Chondrocyte (in vitro differentiated cells): ENCODE data around the gene GID4. TPM values are rescaled to one million over a fixed set of nuclear protein-coding genes. Genes with fewer than 3 reads are reported as not detected.

Experiments
- DNase-seq: peaks from one replicate; pipeline ENCODE4 v3.0.0; 2021; ENCODE audit warnings: mixed read lengths, low spot score
- H3K27ac Mint-ChIP-seq: one replicate; pipeline ENCODE4 v1.8.0; 2021; ENCODE audit warnings: mild to moderate bottlenecking, moderate library complexity, mixed read lengths; ENCODE audit not compliant: unreplicated experiment
- H3K27me3 Mint-ChIP-seq: 2 replicates; pipeline ENCODE4 v1.8.0; 2021; ENCODE audit warnings: low read depth, mixed read lengths
- H3K36me3 Mint-ChIP-seq: 2 replicates; pipeline ENCODE4 v1.8.0; 2021; ENCODE audit warnings: low read depth, mixed read lengths
- H3K4me1 Mint-ChIP-seq: 2 replicates; pipeline ENCODE4 v1.8.0; 2021; ENCODE audit warnings: low read depth, mild to moderate bottlenecking, mixed read lengths
- H3K4me3 Mint-ChIP-seq: one replicate; pipeline ENCODE4 v1.8.0; 2021; ENCODE audit warnings: mild to moderate bottlenecking, moderate library complexity, mixed read lengths; ENCODE audit not compliant: unreplicated experiment
- H3K9me3 Mint-ChIP-seq: 2 replicates; pipeline ENCODE4 v1.8.0; 2021; ENCODE audit warnings: low read depth, mixed read lengths
- CTCF ChIP-seq: fragments of 200-600 bp; sonication (generic); IDR thresholded peaks from 2 replicates; pipeline ENCODE4 v1.5.0; 2021; ENCODE audit warnings: antibody characterized with exemption, mild to moderate bottlenecking, moderate library complexity
- total RNA-seq: library from RNA; stranded (reverse); gene quantifications from 3 replicates; pipeline ENCODE4 v1.2.1, GENCODE V29; 2021

The GID4 gene
- total RNA-seq, 1 donor from 2014 or later: 9.7 TPM

- no peaks in the 10 kb centered on the region for H3K9me3 Mint-ChIP-seq
- peaks cover 44% of the 10 kb centered on the region for H3K4me1 Mint-ChIP-seq
- TF ChIP-seq CTCF: no peak
- peaks cover 2% of the 10 kb centered on the region for H3K36me3 Mint-ChIP-seq
- no peak overlapping the region for H3K4me3 Mint-ChIP-seq
- no peak for DNase-seq
- no peaks in the 10 kb centered on the region for H3K27me3 Mint-ChIP-seq
- no peak overlapping the region for H3K27ac Mint-ChIP-seq
Measured at GRCh38 chr17:18037486-18037885, 1.7 kb upstream of the GID4 start.

- no peaks in the 10 kb centered on the region for H3K27me3 Mint-ChIP-seq
- DNase-seq: no peak
- H3K27ac Mint-ChIP-seq: peak overlapping the region; percentile 96
- peak overlapping the region; percentile 99 for H3K4me3 Mint-ChIP-seq
- TF ChIP-seq CTCF: no peak
- peaks cover 2% of the 10 kb centered on the region for H3K36me3 Mint-ChIP-seq
- H3K9me3 Mint-ChIP-seq: no peaks in the 10 kb centered on the region
- peaks cover 47% of the 10 kb centered on the region for H3K4me1 Mint-ChIP-seq
Measured at GRCh38 chr17:18038149-18038850, 908 bp upstream of the GID4 start.

GRCh38 chr17:18039535-18040260 lies 490 bp downstream of the GID4 start:
- DNase-seq: no peak
- Mint-ChIP-seq H3K4me1 (peaks cover 47% of the 10 kb centered on the region), H3K9me3 (no peaks in the 10 kb centered on the region), H3K27me3 (no peaks in the 10 kb centered on the region), H3K27ac (peak overlapping the region; percentile 96), H3K36me3 (peaks cover 2% of the 10 kb centered on the region), H3K4me3 (peak overlapping the region; percentile 99)
- peak; percentile 17 for TF ChIP-seq CTCF

DNA sequence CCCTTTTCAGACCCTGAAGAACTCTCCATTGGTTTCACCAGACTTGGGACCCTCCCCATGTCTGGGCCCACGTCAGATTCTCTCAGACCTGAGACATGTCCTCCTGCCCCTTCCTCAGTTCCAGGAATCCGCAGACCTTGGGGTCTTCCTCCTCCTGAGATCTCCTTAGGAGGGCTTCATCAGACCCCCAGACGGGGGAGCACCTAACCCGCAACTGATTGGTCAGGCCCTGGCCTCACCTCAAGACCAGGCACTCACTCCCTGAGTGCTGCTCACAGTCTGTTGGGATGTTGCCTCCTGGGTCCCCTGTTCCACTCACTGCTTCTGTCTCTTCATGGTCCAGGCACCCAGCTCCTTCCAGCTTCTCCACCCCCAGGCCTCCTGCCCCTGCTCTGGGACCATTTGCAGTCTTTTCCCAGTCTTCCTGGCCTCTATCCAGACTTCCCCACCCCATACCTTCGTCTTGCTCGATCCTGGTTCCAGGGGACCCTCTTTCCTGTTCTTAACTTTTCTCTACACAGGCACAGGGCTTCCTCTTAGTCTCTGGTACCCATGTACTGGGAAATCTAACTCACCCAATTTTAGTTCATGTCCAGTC lies 1.2 kb downstream of the GID4 start:
- H3K4me3 Mint-ChIP-seq: peak overlapping the region; percentile 88
- peak overlapping the region; percentile 81 for H3K27ac Mint-ChIP-seq
- peaks cover 2% of the 10 kb centered on the region for H3K36me3 Mint-ChIP-seq
- no peaks in the 10 kb centered on the region for H3K27me3 Mint-ChIP-seq
- H3K4me1 Mint-ChIP-seq: peaks cover 47% of the 10 kb centered on the region
- no peak for TF ChIP-seq CTCF
- H3K9me3 Mint-ChIP-seq: no peaks in the 10 kb centered on the region
- no peak for DNase-seq

GRCh38 chr17:18041776-18042175 lies 2.6 kb downstream of the GID4 start:
- no peak for DNase-seq
- no peak for TF ChIP-seq CTCF
- Mint-ChIP-seq H3K4me3 (no peak overlapping the region), H3K27me3 (no peaks in the 10 kb centered on the region), H3K9me3 (no peaks in the 10 kb centered on the region), H3K4me1 (peaks cover 47% of the 10 kb centered on the region), H3K27ac (no peak overlapping the region), H3K36me3 (peaks cover 2% of the 10 kb centered on the region)
